GM08714 (cell line): ENCODE results near the gene STING1.
A peak's percentile ranks its signal among the peaks of the same experiment; 100 is the strongest.
"Not testable (repeated sequence)": the region's sequence is repeated elsewhere in the genome, so short reads cannot be mapped to it uniquely, and the experiment has no call there.

ENCODE experiments used
- H3K4me3 ChIP-seq: fragments of 200-500 bp; sonication (Bioruptor generic); 2 replicates; pipeline ENCODE4 v1.5.1; 2014; ENCODE audit warnings: mild to moderate bottlenecking, low read length, inconsistent platforms
- ZNF274 ChIP-seq: IDR thresholded peaks from 2 replicates; pipeline ENCODE4 v1.6.1; 2012; ENCODE audit warnings: mild to moderate bottlenecking, low read depth, low read length

STING1 gene

DNA sequence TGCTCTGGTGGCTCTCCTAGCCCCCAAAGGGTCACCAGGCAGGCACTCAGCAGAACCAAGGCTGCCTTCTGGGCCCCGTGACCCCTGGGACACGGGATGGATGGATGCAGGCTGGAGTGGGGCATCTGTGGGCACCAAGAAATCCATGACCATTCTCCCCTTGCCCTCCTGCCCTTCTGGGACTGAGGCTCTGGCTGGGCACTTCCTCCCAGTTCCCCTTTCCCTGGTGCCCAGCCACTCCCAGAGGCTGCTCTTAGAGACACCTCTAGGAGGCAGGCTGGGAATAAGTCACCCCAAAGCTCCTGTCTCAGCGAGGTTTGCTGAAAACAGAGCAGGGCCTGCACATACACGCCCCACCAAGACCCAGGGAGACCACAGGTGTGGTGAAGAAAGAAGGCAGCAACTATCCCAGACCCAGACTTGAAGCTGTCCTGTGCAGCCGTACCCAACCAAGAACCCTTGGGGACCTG is 943 bp downstream of the STING1 start:
- no peak for TF ChIP-seq ZNF274
- peak overlapping the region; percentile 50; the same call in 1 of the 2 replicates for H3K4me3 ChIP-seq

DNA sequence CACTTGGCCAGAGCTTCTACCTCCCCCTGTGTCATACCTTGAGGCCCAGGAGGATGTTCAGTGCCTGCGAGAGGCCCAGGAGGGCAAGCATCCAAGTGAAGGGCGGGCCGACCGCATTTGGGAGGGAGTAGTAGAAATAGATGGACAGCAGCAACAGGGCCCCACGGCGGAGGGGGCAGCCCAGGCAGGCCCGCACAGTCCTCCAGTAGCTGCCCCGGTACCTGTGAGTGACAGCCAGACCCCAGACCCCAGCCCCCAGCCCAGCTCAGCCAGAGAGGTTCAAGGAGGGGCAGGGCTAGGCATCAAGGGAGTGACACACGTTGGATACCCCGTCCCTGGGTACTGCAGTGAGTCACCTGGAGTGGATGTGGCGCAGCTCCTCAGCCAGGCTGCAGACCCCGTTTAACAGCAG is 1.4 kb downstream of the STING1 start:
- no peak for TF ChIP-seq ZNF274
- H3K4me3 ChIP-seq, result peak overlapping the region; percentile 50; the same call in 1 of the 2 replicates

DNA sequence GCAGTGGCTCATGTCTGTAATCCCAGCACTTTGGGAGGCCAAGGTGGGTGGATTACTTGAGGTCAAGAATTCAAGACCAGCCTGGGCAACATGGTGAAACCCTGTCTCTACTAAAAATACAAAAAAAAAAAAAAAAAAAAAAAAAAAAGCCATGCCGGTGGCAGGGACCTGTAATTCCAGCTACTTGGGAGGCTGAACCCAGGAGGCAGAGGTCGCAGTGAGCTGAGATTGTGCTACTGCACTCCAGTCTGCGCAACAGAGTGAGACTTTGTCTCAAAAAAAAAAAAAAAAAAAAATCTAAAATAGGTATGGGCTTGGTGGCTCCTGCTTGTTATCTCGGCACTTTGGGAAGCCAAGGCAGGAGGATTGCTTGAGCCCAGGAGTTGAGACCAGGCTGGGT is 2.8 kb downstream of the STING1 start:
- not testable (repeated sequence) for H3K4me3 ChIP-seq

DNA sequence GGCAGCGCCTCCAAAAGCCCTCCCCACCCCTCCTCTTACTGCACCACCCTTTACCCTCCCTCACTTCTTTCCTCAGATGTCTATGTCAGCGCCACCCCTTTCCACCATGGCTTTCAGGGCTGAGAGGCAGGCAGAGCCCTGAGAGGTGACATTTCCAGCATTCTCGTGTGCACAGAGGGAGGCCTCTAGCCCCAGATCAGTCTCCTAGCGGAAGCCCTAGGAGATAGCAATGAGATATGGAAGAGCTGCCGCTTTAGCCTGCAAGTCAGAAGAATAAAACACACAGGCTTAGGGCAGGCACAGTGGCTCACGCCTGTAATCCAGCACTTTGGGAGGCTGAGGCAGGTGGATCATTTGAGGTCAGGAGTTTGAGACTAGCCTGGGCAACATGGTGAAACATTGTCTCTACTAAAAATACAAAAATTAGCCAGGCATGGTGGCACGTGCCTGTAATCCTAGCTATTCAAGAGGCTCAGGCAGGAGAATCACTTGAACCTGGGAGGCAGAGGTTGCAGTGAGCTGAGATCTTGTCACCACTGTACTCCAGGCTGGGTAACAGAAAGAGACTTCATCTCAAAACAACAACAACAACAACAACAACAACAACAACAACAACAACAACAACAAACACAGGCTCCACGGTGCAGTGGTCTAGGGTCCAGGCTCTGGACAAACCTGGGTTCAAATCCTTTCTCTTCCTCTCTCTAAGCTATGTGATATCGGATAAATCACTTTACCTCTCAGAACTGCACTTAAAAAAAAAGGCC is 3.7 kb downstream of the STING1 start:
- H3K4me3 ChIP-seq, result not testable (repeated sequence)

DNA sequence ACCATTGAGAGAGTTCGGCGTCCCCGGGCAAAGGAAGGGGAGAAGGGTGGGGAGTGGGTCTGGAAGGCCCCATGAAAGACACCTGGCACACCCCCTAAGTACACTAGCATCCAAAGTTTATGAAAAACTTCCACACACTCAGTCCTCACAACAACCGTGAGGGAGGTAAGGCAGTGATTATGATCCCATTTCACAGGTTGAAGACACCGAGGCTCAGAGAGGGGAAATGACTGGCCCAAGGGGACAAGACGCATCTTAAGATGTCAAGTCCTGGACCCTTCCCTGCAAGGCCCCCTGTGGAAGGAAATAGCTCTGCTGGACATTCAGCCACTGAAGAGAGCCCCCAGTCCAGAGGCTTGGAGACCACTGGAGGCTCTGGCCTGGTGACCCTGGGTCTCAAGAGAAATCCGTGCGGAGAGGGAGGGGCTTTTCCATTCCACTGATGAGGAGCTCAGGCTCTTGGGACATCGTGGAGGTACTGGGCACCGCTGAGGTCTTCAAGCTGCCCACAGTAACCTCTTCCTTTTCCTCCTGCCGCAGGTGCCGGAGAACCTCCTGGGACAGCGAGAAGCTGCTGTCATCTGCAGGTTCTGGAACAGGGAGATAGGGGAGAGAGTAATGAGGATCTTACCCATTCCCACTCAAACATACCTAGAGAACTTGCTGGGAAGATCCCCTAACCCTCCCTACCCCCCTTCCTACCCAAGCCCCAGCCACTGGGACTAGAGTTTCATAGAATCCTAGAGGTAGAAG is 6.5 kb downstream of the STING1 start:
- TF ChIP-seq ZNF274, result no peak
- H3K4me3 ChIP-seq, result no peak overlapping the region

DNA sequence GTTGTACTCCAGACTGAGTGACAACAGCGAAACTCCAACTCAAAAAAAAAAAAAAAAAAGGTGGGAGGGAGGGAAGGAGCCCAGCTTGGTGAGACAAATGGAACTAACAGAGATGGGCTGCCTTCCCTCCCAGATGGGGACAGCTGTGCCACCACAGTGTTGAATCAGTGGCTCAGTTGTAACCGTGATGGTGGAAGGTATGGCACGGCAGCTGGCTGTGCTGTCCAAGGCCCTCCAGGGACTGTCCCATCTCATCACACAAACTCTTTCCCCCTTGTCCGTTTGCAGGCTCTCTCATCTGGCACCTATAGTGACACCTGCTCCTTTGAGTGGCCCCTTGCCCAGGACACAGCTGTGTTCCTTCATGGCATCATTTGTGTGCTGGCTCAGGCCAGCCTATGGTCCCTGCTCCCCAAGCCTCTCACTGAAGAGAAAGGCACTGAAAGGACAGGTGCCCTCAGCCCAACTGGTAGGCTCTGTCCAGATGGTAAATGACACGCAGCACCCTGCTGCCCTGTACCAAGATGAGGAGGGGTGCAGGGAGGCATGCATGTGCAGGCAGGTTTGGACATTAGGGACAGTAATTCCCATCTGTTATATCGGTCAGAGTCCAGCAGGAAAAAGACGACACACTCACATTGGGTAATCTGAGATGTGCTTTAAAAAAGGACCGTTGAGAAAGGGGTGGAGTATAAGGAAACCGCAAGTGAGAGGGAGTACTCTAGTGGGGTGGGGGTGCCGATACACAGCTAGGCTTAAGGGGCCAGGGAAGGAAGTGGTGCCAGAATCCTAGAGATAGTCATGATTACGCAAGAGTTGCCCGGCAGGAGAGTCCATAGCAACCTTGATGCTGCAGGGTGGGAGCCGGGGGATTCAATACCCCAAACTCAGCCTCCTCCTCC is 7.4 kb downstream of the STING1 start:
- no peak for TF ChIP-seq ZNF274
- H3K4me3 ChIP-seq, result no peak overlapping the region

DNA sequence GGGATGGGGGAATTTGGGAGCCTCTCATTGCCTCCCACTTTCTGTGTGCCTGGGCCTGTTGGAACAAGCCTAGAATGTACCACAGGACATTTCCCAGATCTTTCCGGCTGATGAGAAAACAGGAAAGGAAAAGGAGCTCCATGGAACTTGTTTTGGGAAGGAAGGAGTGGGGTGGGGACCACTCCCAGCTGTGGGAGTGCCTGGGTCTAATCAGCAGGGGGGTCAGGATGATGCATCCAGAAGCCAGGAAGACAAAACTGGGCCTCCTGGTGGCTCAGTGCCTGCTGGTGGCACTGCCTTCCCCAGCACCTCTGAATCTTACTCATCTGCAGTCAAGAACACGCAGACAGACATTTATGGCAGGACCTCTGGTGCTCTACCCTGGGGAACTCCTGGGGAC is 9.0 kb downstream of the STING1 start:
- H3K4me3 ChIP-seq, result no peak overlapping the region
- no peak for TF ChIP-seq ZNF274

DNA sequence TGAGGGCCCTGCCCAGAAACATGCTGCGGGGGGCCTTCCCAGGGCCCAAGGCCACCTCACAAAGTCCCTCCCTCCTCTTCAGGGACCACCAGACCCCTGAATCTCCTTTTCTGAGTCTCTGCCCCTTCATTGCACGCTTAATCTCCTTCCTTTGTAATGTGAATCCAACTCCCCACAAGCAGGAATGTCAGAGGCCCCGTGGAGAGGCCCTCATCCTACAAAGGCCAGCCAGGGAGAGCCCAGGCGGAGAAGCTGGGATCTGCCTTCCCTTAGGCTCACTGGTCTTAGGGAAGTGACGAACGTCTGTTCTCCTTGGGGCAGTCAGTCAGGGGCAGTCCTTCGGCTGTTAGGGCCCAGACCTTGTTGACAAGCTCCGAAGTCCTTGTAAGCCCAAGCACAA is 9.5 kb downstream of the STING1 start:
- no peak overlapping the region for H3K4me3 ChIP-seq
- TF ChIP-seq ZNF274, result no peak

DNA sequence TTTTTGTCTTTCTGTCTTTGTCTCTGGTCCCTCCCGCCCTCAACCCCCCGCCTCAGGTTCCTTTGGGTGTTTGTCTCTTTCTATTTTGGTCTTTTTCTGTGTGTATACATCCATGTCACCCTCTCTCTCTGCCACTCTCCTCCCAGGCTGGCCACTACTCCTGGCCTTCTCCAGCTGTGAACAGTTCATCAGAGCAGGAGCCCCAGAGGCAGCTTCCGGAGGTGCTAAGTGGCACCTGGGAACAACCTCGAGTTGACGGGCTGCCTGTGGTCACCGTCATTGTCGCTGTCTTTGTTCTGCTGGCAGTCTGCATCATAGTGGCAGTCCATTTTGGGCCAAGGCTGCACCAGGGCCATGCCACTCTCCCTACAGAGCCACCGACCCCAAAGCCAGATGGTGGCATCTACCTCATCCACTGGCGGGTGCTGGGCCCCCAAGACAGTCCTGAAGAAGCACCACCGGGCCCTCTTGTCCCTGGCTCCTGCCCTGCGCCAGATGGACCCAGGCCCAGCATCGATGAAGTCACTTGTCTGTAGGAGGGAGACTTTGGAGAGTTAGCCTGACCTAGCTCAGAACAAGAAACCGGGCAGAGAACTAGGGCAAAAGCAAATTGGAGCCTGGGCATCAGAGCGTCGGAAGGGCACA is 10.1 kb downstream of the STING1 start:
- TF ChIP-seq ZNF274, result no peak
- H3K4me3 ChIP-seq, result no peak overlapping the region

DNA sequence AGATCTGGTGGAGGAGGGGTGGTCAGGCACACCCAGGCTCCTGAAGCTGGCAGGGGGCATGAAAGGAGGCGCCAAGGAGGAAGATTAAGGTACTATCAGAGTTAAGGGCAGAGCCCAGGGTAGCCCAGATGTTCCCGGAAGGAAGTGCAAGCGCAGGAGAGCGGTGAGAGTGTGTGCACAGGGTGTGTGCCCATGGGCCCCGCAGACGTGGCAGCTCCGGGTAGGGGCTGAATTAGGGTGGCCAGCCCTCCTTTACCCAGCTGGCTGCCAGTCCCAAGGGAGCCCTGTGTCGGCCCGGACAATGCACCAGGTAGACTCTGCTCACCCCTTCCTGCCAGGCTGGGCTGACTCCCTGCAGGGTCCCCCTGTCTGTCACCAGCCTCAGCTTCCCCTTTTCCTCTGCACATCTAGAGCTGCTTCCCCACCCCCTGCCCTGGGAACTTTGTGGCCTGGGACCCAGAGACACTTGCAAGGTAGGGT is 11.7 kb downstream of the STING1 start, which contains the start of gene SMIM33:
TSS of gene SMIM33 (plus strand) at position 184 of the 480 bp plus-strand sequence. CDS start at position 302, 118 bp downstream.
- no peak within 1 kb of the TSS for H3K4me3 ChIP-seq
- no peak for TF ChIP-seq ZNF274

DNA sequence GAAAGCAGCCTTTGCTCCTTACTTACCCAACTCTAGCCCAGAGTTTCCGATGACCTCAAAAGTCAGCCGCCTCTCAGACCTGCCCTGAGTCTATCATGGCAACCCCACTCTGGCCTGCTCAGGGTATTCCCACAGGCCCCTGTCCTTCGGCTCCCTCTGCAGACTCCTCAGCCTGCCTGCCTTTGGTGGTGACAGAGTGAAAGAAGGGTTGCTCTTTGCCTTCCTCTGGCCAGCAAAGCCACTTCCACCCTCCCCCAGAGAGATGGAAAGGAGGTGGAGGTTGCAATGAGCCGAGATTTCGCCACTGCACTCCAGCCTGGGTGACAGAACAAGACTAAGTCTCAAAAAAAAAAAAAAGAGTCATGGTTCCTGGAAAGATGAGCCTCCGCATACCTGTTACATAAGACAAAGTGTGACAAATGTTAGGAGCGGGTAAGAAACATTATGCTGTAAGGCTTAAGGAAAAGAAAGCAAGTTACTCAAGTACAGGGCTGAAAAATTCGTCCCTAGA is 14.1 kb downstream of the STING1 start:
- no peak overlapping the region for H3K4me3 ChIP-seq
- TF ChIP-seq ZNF274, result no peak

DNA sequence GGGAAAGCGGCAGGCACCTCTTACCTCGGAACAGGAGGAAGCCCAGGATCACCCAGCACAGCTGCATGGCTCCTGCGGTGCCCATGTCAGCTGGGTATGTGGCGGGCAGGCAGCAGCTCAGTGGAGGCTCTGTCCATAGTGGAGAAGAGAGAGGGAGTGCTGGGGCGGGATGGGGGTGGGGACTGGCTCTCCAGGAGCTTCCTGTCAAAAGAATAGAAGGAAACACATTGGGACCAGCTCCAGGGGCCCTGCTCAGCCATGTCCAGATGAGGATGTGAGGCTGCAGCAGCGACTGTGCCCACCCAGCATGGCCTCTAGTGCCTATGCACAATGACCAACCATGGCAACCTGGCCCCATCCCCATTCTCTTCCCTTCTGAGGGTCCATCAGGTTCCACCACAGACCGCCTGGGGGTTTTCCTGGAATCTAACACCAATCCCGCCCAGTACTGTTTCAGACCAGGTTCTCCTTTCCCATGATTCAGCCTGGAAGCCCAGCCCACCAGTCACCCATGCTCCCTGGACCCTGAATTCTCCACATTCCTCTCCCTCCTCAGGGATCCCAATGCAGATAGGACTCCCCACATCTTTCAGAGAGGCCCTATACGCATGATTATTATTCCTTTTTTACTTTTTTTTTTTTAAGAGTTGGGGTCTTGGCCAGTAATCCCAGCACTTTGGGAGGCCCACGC is 19.8 kb downstream of the STING1 start, which contains the start of gene ECSCR:
TSS of gene ECSCR (minus strand) at position 158 of the 691 bp plus-strand sequence. CDS start at position 85, 73 bp downstream.
- TF ChIP-seq ZNF274, result no peak
- H3K4me3 ChIP-seq, result no peak within 1 kb of the TSS

DNA sequence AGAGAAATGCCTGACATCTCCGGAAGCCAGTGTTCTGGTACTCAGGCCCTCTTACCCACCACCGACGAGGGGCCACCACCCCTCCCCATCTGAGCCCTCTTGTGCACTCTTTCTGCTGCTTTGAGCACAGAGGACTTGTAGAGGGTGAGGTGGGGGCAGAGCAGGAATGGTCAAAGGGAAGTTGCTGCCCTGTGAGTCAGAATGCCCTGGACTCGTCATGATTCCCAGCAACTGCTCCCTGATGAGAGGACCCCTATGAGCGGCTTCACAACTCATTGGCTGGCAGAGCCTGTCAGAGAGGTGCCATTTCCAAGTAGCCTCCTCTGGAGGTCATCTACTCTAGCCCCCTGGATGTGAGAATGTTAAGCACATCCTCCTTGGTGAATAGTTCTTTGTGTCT is 20.9 kb downstream of the STING1 start:
- TF ChIP-seq ZNF274, result no peak
- no peak overlapping the region for H3K4me3 ChIP-seq

DNA sequence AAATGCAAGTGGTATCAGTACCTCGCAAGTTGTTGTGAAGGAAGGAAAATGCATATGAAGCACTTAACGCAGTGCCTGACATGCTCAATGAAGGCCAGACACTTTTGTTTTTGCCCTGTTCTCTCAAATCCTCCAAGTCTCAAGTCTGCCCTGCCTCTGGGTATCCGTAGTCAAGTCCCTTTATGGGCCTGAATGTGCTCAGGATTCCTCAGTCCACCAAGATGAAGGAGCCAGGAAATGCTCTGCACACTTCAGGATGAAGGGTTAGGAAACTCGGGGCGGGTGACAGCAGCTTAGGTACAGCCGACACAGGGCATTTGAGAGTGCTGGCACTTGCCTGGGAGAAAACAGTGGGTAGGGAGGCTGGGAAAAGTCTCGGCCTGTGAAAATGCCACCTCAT is 21.4 kb downstream of the STING1 start:
- no peak for TF ChIP-seq ZNF274
- H3K4me3 ChIP-seq, result no peak overlapping the region
